PFSK-1 (cell line): Measurements from ENCODE around the gene PHACTR1.

Source experiments
- FOXP2 ChIP-seq: optimal IDR thresholded peaks from 2 replicates; pipeline ENCODE3; 2011; ENCODE audit warnings: borderline replicate concordance, control low read depth, inconsistent platforms; ENCODE audit not compliant: insufficient read depth; ENCODE audit errors: extremely low read length, extremely low read depth
- POLR2AphosphoS5 ChIP-seq: IDR thresholded peaks from 2 replicates; pipeline ENCODE4 v1.6.1; 2012; ENCODE audit warnings: low read depth, mild to moderate bottlenecking, control low read depth, low read length, moderate library complexity
- REST ChIP-seq, 2 experiments: IDR thresholded peaks; 2 replicates each; pipeline versions ENCODE4 v1.6.1 to v1.8.0; 2011 to 2012; ENCODE audit warnings: low read depth in 2 of 2, low read length in 2 of 2, control low read depth in 1 of 2, inconsistent platforms in 1 of 2, mild to moderate bottlenecking in 1 of 2, moderate library complexity in 1 of 2; ENCODE audit not compliant: insufficient read depth in 1 of 2
- SIN3A ChIP-seq: IDR thresholded peaks from 2 replicates; pipeline ENCODE4 v1.6.1; 2012; ENCODE audit warnings: mild to moderate bottlenecking, low read length, moderate library complexity, borderline replicate concordance; ENCODE audit not compliant: insufficient read depth
- TAF1 ChIP-seq: IDR thresholded peaks from 2 replicates; pipeline ENCODE4 v1.6.1; 2012; ENCODE audit warnings: low read length, control low read depth, borderline replicate concordance; ENCODE audit not compliant: insufficient read depth

The PHACTR1 gene

GRCh38 chr6:13181393-13181792 lies 464.8 kb downstream of the PHACTR1 start:
- TF ChIP-seq POLR2AphosphoS5 (no peak), TAF1 (no peak), FOXP2 (no peak), REST (IDR thresholded peaks at IDR 0.05; ENCODE audit: insufficient read depth in 1 of 2, low read depth in 2 of 2, low read length in 2 of 2) (no peak), SIN3A (no peak)

GRCh38 chr6:13183415-13184088 lies 467.0 kb downstream of the PHACTR1 start:
- TF ChIP-seq SIN3A, result no peak
- TF ChIP-seq REST (IDR thresholded peaks at IDR 0.05; ENCODE audit: insufficient read depth in 1 of 2, low read depth in 2 of 2, low read length in 2 of 2), result no peak
- no peak for TF ChIP-seq POLR2AphosphoS5
- TF ChIP-seq FOXP2, result no peak
- no peak for TF ChIP-seq TAF1

GRCh38 chr6:13184089-13184468 lies 467.5 kb downstream of the PHACTR1 start:
- TF ChIP-seq REST (IDR thresholded peaks at IDR 0.05; ENCODE audit: insufficient read depth in 1 of 2, low read depth in 2 of 2, low read length in 2 of 2) (no peak), POLR2AphosphoS5 (no peak), TAF1 (no peak), FOXP2 (no peak), SIN3A (no peak)

GRCh38 chr6:13184547-13184946 lies 468.0 kb downstream of the PHACTR1 start:
- TF ChIP-seq REST (IDR thresholded peaks at IDR 0.05; ENCODE audit: insufficient read depth in 1 of 2, low read depth in 2 of 2, low read length in 2 of 2), result no peak

GRCh38 chr6:13186861-13187260 lies 470.3 kb downstream of the PHACTR1 start:
- TF ChIP-seq TAF1, result no peak
- no peak for TF ChIP-seq FOXP2
- no peak for TF ChIP-seq REST (IDR thresholded peaks at IDR 0.05; ENCODE audit: insufficient read depth in 1 of 2, low read depth in 2 of 2, low read length in 2 of 2)
- no peak for TF ChIP-seq POLR2AphosphoS5
- TF ChIP-seq SIN3A, result no peak
